Breast epithelium (tissue), 3 donors: ENCODE results near the gene PHTF2.

Experiments used
- CTCF ChIP-seq, 3 donors: fragments of 450-650 bp; IDR thresholded peaks; one replicate each; pipeline ENCODE4 v1.5.1; 2016 to 2017; ENCODE audit warnings: antibody characterized with exemption in 3 of 3, mild to moderate bottlenecking in 3 of 3, moderate library complexity in 3 of 3
- POLR2A ChIP-seq: fragments of 450-650 bp; IDR thresholded peaks from one replicate; pipeline ENCODE4 v1.6.1; 2016; ENCODE audit warnings: antibody characterized with exemption, mild to moderate bottlenecking, moderate library complexity
- POLR2AphosphoS5 ChIP-seq, 3 donors: sonication (generic); formaldehyde crosslinking; IDR thresholded peaks; one replicate each; pipeline ENCODE4 v1.6.1; 2017; ENCODE audit warnings: antibody characterized with exemption in 3 of 3

GRCh38 chr7:77935652-77936348 is 137.2 kb downstream of the PHTF2 start:
- TF ChIP-seq CTCF (IDR thresholded peaks at IDR 0.05), result no peak
- no peak for TF ChIP-seq POLR2AphosphoS5 (IDR thresholded peaks at IDR 0.05)
- no peak for TF ChIP-seq POLR2A
